ENCODE data around the gene LANCL2. TPM values are rescaled to one million over a fixed set of nuclear protein-coding genes. Genes with fewer than 3 reads are reported as not detected.
A peak's percentile ranks its signal among the peaks of the same experiment; 100 is the strongest.

Gene LANCL2
- total and polyA plus RNA-seq, 8 donors = 9.5 to 24.9 (median 20.8) TPM

DNA sequence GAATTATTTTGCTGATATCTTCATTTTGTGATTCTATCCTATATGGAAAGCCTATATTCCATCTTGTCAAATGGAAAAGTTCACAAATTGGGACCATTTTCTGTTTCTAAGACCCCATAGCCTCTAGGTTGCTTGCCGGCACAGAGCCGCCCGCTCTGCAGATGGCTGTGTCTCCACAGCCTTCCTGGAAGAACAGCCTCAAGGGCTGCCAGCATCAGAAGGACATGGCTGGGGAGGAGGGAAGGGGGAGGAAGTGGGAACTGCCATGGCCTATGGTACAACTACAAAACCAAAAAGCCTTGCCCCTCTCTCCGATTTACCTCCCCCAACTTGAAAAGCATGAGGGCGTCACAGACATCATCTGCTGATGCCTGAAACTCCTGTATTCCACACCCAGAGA, 75.9 kb downstream of the LANCL2 start:
- Histone ChIP-seq H3K4me3 (no peak overlapping the region), H3K9me3 (no peaks in the 10 kb centered on the region), H3K27ac (no peak overlapping the region), H3K27me3 (no peaks in the 10 kb centered on the region), H3K36me3 (no peaks in the 10 kb centered on the region), H3K4me1 (no peaks in the 10 kb centered on the region)
- DNase-seq (no peak), ATAC-seq (no peak)
- TF ChIP-seq, protein P1, sequence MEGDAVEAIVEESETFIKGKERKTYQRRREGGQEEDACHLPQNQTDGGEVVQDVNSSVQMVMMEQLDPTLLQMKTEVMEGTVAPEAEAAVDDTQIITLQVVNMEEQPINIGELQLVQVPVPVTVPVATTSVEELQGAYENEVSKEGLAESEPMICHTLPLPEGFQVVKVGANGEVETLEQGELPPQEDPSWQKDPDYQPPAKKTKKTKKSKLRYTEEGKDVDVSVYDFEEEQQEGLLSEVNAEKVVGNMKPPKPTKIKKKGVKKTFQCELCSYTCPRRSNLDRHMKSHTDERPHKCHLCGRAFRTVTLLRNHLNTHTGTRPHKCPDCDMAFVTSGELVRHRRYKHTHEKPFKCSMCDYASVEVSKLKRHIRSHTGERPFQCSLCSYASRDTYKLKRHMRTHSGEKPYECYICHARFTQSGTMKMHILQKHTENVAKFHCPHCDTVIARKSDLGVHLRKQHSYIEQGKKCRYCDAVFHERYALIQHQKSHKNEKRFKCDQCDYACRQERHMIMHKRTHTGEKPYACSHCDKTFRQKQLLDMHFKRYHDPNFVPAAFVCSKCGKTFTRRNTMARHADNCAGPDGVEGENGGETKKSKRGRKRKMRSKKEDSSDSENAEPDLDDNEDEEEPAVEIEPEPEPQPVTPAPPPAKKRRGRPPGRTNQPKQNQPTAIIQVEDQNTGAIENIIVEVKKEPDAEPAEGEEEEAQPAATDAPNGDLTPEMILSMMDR (IDR thresholded peaks at IDR 0.05) = no peak
- intact Hi-C loops (cut with DNase I) = no loop called here

DNA sequence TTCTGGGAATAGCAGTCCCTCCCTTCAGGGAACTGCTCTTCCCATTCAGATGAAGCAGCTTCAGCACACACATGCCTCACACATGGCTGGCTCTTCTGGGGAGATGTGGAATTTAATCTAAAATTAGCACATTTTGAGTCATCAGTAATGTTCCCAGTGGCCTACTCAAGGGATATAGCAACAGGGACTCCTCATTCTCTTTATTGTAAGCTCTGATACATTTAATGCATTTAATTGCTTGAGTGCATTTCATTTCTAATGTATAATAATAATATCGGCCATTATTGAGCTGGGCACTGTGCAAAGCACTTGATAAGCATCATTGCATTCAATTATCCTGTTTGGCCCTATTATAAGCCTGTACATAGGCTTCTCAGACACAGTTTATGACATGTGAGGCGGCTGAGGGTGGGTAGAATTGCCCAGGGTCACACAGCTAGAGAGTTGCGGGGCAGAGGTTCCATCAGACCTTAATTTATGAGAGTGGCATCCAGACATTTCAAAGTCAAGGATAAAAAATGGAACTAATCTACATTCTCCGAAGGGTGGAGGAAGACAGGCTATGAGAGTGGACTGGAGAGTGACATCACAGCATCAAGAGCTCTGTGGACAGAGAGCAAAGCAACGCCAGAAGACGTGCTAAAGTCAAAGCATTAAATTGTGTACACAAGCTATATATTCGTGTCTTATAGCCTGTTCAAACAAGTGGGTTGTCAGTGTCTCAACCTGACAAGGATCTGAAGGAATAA, 76.8 kb downstream of the LANCL2 start:
- Histone ChIP-seq H3K9me3 (peaks cover 0 to 4% of the 10 kb centered on the region in 2 donors), H3K4me3 (no peak overlapping the region), H3K27me3 (no peaks in the 10 kb centered on the region), H3K4me1 (no peaks in the 10 kb centered on the region), H3K36me3 (no peaks in the 10 kb centered on the region), H3K27ac (no peak overlapping the region)
- no peak for DNase-seq
- TF ChIP-seq, protein P1 (IDR thresholded peaks at IDR 0.05) = no peak
- intact Hi-C loops (cut with DNase I) = no loop called here
- no peak for ATAC-seq

DNA sequence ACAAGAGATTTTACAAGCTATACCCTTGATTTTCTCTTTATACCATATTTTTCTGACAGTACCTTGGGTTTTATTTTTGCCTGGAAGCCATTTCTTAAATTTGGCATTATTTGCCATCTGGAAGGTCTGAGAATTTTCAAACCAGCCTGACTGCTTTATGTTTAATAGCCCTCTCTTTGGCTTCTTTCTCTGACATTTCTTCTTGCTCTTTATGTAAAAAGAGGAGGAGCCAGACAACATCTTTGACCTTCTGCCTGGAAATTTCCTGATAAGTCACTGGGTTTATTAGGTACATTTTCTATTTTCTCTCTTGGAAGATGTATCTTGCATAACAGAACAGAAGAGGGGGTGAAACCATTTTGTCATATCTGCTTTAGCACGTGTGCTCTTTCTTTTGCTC, 79.6 kb downstream of the LANCL2 start:
- ATAC-seq = no peak
- intact Hi-C loops (cut with DNase I) = no loop called here

DNA sequence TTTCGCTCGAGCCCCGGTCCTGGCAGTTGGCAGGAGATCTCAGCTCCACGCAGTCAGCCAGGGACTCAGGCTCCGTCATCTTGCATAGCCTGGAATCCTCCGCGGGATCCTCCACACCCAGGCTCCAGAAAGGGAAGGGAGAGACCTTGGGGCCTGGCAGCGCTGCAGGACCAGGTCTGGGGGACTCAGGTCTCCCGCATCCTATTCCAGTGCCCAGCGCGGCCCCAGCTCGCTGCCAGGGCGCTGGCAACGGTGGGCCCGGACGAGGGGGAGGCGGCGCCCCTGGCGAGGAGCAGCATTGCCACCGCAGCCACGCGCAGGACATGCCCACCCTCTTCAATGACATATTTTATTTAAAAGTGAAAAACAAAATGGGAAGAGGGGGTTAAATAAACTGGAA, 83.4 kb downstream of the LANCL2 start:
- TF ChIP-seq, protein P1 (IDR thresholded peaks at IDR 0.05) = no peak
- peak in 1 of 4 donors; percentile 61 for DNase-seq
- H3K4me1 ChIP-seq = no peaks in the 10 kb centered on the region
- H3K36me3 ChIP-seq = no peaks in the 10 kb centered on the region
- H3K27me3 ChIP-seq = peaks cover 0 to 17% of the 10 kb centered on the region in 2 donors
- no peak overlapping the region for H3K4me3 ChIP-seq
- H3K9me3 ChIP-seq = peaks cover 0 to 4% of the 10 kb centered on the region in 2 donors
- H3K27ac ChIP-seq = no peak overlapping the region
- intact Hi-C loops (cut with DNase I) = no loop called here
- ATAC-seq = no peak

More for the DNA sequence above, 79.6 kb downstream of the LANCL2 start:
- Histone ChIP-seq H3K36me3 (no peaks in the 10 kb centered on the region), H3K9me3 (peaks cover 0 to 4% of the 10 kb centered on the region in 2 donors), H3K4me3 (no peak overlapping the region), H3K4me1 (no peaks in the 10 kb centered on the region), H3K27ac (no peak overlapping the region), H3K27me3 (peaks cover 0 to 16% of the 10 kb centered on the region in 2 donors)
- TF ChIP-seq, protein P1 (IDR thresholded peaks at IDR 0.05) = no peak
- no peak for DNase-seq

DNA sequence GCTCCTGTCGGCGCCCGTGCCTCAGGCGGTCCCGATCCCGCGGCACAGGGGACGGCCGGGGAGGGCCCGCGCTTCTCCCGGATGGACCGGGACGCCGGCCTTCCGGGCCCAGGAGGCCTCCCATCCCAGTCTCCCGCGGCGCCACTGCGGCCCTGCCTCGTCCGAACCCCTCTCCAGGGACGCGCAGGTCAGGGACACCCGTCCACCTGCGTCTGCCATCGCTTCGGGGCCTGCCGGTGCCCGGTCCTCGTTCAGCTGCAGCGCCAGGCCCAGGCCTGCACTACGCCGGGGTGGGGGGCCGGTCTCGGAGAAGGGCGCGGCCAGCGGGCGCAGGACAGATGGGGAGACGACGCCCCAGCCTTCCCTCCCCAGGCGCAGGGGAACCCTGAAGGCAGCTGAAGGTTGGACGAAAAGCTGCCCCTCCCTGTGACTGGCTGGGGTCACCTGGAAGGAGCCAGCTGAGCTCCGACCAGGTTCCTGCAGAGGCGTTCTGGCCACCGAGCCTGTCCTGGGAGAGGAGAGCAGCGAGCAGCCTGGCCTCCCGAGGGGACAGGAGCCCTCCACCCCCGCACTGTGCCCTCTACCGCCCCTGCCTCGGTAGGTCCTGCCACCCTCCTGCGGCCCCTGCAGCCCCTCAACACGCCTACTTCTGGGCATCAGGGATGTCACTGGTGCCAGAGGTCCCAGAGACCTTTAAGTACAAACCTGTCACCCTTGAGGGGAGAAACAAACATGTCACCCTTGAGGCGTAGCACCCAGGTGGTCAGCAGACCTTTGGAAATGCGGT, 84.3 kb downstream of the LANCL2 start:
- TF ChIP-seq, protein P1 (IDR thresholded peaks at IDR 0.05) = no peak
- H3K27me3 ChIP-seq = peaks cover 0 to 17% of the 10 kb centered on the region in 2 donors
- DNase-seq = no peak
- H3K4me1 ChIP-seq = no peaks in the 10 kb centered on the region
- no peak overlapping the region for H3K4me3 ChIP-seq
- H3K9me3 ChIP-seq = peaks cover 0 to 4% of the 10 kb centered on the region in 2 donors
- intact Hi-C loops (cut with DNase I) = no loop called here
- no peak for ATAC-seq
- no peak overlapping the region for H3K27ac ChIP-seq
- no peaks in the 10 kb centered on the region for H3K36me3 ChIP-seq
